Nephron progenitor cell (in vitro differentiated cells): ENCODE results near the gene RBP3.

Experiments used
- DNase-seq: peaks from one replicate; pipeline ENCODE4 v3.0.0; 2021
- H3K27ac Mint-ChIP-seq: 2 replicates; pipeline ENCODE4 v1.8.0; 2021; ENCODE audit warnings: mild to moderate bottlenecking, moderate library complexity, mixed read lengths
- H3K27me3 Mint-ChIP-seq: 2 replicates; pipeline ENCODE4 v1.8.0; 2021; ENCODE audit warnings: mild to moderate bottlenecking, low read depth, mixed read lengths; ENCODE audit not compliant: poor library complexity
- H3K36me3 Mint-ChIP-seq: 2 replicates; pipeline ENCODE4 v1.8.0; 2021; ENCODE audit warnings: low read depth, mixed read lengths
- H3K4me1 Mint-ChIP-seq: 2 replicates; pipeline ENCODE4 v1.8.0; 2021; ENCODE audit warnings: mixed read lengths
- H3K4me3 Mint-ChIP-seq: 2 replicates; pipeline ENCODE4 v1.8.0; 2021; ENCODE audit warnings: mild to moderate bottlenecking, moderate library complexity, mixed read lengths
- H3K9me3 Mint-ChIP-seq: 2 replicates; pipeline ENCODE4 v1.8.0; 2021; ENCODE audit warnings: mild to moderate bottlenecking, moderate library complexity, mixed read lengths
- TF ChIP-seq, protein P1 (sequence below): fragments of 200-600 bp; sonication (generic); IDR thresholded peaks from 2 replicates; pipeline ENCODE4 v1.5.0; 2021; ENCODE audit warnings: antibody characterized with exemption

The RBP3 gene

DNA sequence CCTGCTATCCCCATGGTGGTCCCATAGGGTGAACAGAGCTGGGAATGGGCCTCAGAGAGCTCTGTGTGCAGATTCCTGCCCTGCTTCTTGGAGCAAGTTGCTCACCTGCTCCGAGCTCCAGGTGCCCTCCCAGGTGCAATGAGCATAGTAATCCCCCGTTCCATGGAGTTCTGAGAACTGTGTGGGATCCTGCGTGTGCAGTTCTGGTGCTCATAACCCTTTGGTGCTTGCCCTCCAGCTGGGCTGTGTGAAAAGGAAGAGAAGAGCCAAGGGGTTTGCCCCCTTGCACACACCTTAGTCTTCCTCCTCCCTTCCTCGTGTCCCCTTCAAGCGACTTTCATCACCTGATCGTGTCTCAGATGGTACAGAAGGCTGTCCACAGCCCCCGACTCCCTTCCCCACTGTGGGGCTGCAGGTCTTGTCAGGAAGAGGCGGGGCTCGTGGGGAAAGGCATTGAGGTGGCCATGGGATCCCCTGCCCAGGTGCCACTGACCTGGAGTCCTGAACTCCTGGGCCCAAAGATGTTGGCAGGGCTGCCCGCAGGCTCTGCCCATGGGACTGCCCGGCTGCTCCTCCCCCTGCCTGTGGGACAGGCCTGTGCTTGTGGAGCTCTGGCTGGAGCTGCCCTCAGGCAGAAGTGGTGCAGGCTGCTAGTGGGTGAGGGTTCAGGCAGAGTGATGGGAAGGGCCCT lies 57.8 kb downstream of the RBP3 start:
- Mint-ChIP-seq H3K4me3 (no peak overlapping the region), H3K4me1 (peaks cover 34% of the 10 kb centered on the region), H3K27me3 (peaks cover 3% of the 10 kb centered on the region), H3K27ac (no peak overlapping the region), H3K9me3 (no peaks in the 10 kb centered on the region), H3K36me3 (no peaks in the 10 kb centered on the region)
- no peak for DNase-seq
- TF ChIP-seq, protein P1, sequence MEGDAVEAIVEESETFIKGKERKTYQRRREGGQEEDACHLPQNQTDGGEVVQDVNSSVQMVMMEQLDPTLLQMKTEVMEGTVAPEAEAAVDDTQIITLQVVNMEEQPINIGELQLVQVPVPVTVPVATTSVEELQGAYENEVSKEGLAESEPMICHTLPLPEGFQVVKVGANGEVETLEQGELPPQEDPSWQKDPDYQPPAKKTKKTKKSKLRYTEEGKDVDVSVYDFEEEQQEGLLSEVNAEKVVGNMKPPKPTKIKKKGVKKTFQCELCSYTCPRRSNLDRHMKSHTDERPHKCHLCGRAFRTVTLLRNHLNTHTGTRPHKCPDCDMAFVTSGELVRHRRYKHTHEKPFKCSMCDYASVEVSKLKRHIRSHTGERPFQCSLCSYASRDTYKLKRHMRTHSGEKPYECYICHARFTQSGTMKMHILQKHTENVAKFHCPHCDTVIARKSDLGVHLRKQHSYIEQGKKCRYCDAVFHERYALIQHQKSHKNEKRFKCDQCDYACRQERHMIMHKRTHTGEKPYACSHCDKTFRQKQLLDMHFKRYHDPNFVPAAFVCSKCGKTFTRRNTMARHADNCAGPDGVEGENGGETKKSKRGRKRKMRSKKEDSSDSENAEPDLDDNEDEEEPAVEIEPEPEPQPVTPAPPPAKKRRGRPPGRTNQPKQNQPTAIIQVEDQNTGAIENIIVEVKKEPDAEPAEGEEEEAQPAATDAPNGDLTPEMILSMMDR: no peak

DNA sequence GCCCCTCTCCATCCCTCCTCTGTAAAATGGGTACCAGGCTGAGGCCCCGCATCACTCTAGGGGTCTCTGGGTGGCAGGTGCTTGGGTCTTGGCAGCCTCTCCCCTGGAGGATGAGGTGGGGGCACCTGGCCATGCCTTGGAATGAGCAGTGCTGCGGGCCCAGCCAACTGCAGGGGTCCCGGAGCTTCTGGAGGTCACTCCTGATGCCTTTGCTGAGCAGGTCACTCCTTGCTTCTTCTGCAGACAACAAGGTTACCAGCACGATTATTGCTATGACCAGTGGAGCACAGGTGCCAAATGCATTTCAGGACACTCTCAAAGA lies 58.3 kb downstream of the RBP3 start:
- DNase-seq: no peak
- H3K36me3 Mint-ChIP-seq: no peaks in the 10 kb centered on the region
- no peaks in the 10 kb centered on the region for H3K9me3 Mint-ChIP-seq
- peaks cover 3% of the 10 kb centered on the region for H3K27me3 Mint-ChIP-seq
- peaks cover 34% of the 10 kb centered on the region for H3K4me1 Mint-ChIP-seq
- TF ChIP-seq, protein P1: no peak
- no peak overlapping the region for H3K4me3 Mint-ChIP-seq
- H3K27ac Mint-ChIP-seq: no peak overlapping the region

GRCh38 chr10:47406870-47407691 lies 58.9 kb downstream of the RBP3 start:
- Mint-ChIP-seq H3K9me3 (no peaks in the 10 kb centered on the region), H3K36me3 (no peaks in the 10 kb centered on the region), H3K4me1 (peaks cover 31% of the 10 kb centered on the region), H3K27ac (no peak overlapping the region), H3K27me3 (no peaks in the 10 kb centered on the region), H3K4me3 (no peak overlapping the region)
- TF ChIP-seq, protein P1: no peak
- DNase-seq: no peak
